Right atrium auricular region (tissue), 2 donors: ENCODE results near the gene SLC17A9. TPM values are rescaled to one million over a fixed set of nuclear protein-coding genes. Genes with fewer than 3 reads are reported as not detected.

Experiments used
- DNase-seq: peaks from one replicate; pipeline ENCODE4 v3.0.0-alpha.2; 2019; ENCODE audit warnings: low spot score
- H3K27ac ChIP-seq, 2 donors: fragments of 200-600 bp; sonication (generic); 1 replicate in 1 of 2; 2 replicates in 1 of 2; pipeline ENCODE4 v1.5.1; 2016 to 2019
- H3K27me3 ChIP-seq, 2 donors: fragments of 200-600 bp; sonication (generic); one replicate each; pipeline versions ENCODE4 v1.5.1 to v1.6.0; 2017 to 2019
- H3K36me3 ChIP-seq: fragments of 200-600 bp; sonication (generic); one replicate; pipeline ENCODE4 v1.5.1; 2016
- H3K4me1 ChIP-seq, 2 donors: fragments of 200-600 bp; sonication (generic); one replicate each; pipeline versions ENCODE4 v1.5.1 to v1.6.0; 2017 to 2019
- H3K4me3 ChIP-seq, 2 donors: fragments of 200-600 bp; sonication (generic); 1 replicate in 1 of 2; 2 replicates in 1 of 2; pipeline ENCODE4 v1.5.1; 2017 to 2019; ENCODE audit warnings: mild to moderate bottlenecking in 1 of 2, moderate library complexity in 1 of 2
- H3K9me3 ChIP-seq, 2 donors: fragments of 200-600 bp; sonication (generic); one replicate each; pipeline ENCODE4 v1.5.1; 2019
- total RNA-seq, 2 donors: library from RNA; depleted of rRNA; stranded (reverse); fragments of >200 nt; gene quantifications; one replicate each; pipeline ENCODE4 v1.1.0, GENCODE V29; 2016
- TF ChIP-seq, protein P1 (sequence below), 2 donors: fragments of 200-600 bp; sonication (generic); IDR thresholded peaks; one replicate each; pipeline ENCODE4 v1.5.1; 2019; ENCODE audit warnings: antibody characterized with exemption in 2 of 2

SLC17A9 gene
- total RNA-seq, 2 donors from 2014 or later, result 1.3 to 1.8 TPM

DNA sequence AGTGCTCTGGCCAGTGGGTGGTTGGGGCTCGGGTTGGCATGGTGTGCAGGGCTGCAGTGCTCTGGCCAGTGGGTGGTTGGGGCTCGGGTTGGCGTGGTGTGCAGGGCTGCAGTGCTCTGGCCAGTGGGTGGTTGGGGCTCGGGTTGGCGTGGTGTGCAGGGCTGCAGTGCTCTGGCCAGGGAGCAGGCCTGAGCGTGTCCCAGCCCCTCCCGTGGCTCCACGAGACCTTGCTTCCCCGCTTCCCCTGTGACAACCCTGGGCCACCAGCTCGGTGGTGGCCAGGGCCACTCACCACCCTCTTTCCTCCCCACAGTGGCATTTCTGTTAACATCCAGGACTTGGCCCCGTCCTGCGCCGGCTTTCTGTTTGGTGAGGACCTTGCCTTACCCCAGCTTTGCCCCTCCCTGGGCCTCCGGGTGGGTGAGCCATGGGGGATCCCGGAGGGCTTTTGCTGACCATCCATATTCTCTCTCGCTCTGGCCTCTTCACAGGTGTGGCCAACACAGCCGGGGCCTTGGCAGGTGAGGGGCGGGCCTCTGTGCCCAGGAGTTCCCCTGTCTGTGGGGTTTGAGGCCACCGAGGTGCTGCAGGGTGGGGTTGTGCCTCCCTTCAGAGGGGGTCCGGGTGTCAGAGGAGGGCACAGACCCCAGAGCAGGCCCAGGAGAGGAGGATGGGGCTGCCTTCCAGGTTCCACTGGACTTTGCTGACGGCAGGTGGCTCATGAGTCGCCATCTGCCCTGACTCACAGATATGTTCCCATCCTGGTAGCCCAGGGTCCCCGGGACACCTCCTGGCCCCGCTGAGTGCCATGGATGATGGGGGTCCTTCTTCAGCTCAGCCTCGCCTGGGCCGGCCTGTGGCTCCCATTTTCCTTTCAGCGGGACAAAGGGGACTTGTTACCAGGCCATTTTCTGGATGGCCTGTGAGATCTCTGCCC lies 14.0 kb downstream of the SLC17A9 start:
- no peak for DNase-seq
- no peaks in the 10 kb centered on the region for H3K9me3 ChIP-seq
- no peak overlapping the region for H3K4me3 ChIP-seq
- H3K4me1 ChIP-seq, result no peaks in the 10 kb centered on the region
- H3K27ac ChIP-seq, result no peak overlapping the region
- TF ChIP-seq, protein P1, sequence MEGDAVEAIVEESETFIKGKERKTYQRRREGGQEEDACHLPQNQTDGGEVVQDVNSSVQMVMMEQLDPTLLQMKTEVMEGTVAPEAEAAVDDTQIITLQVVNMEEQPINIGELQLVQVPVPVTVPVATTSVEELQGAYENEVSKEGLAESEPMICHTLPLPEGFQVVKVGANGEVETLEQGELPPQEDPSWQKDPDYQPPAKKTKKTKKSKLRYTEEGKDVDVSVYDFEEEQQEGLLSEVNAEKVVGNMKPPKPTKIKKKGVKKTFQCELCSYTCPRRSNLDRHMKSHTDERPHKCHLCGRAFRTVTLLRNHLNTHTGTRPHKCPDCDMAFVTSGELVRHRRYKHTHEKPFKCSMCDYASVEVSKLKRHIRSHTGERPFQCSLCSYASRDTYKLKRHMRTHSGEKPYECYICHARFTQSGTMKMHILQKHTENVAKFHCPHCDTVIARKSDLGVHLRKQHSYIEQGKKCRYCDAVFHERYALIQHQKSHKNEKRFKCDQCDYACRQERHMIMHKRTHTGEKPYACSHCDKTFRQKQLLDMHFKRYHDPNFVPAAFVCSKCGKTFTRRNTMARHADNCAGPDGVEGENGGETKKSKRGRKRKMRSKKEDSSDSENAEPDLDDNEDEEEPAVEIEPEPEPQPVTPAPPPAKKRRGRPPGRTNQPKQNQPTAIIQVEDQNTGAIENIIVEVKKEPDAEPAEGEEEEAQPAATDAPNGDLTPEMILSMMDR (IDR thresholded peaks at IDR 0.05), result no peak
- no peaks in the 10 kb centered on the region for H3K27me3 ChIP-seq
- H3K36me3 ChIP-seq, result no peaks in the 10 kb centered on the region

DNA sequence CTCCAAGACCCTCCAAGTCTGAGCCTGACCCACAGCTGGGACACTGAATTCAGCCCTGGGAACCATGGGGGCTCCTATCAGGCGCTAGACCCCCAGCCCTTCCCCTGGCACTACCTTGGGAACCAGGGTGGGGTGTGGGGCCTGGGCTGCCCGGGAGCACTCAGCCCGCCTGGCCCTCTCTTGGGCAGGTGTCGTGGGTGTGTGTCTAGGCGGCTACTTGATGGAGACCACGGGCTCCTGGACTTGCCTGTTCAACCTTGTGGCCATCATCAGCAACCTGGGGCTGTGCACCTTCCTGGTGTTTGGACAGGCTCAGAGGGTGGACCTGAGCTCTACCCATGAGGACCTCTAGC lies 14.6 kb downstream of the SLC17A9 start:
- Histone ChIP-seq H3K9me3 (no peaks in the 10 kb centered on the region), H3K4me3 (no peak overlapping the region)

DNA sequence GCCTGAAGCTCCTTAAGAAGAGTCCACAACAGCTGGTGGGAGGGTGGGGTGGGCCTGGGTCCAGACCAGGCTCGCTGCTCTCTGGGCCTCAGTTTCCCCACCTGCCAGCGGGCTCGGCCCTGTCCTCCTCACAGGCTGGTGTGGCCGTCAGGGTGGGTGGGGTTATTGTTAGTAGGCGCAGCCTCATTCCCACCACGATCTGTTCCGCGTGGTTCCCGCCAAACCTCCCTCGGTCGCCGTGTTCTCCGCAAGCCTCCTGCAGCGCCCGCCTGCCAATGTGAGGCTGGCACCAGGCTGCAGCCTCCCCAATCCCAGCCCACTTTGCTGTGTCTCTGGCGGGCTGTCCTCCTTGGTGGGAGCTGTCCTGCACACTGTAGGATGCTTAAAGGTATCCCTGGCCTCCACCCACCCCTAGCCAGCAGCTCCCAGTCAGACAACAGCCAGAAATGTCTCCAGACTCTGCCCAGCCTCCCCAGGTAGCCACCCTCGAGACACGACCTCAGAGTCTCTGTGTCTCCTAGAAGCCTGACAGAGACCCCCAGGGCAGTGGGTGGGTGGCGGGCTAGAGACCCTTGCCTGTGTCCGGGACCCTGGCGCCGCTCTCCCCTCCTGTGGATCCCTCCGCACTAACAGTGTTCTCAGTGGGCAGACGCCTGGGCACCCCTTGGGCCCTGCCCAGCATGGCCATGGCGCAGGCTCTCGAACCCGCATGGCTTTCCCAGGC lies 15.3 kb downstream of the SLC17A9 start:
- TF ChIP-seq, protein P1 (IDR thresholded peaks at IDR 0.05), result no peak
- Histone ChIP-seq H3K9me3 (no peaks in the 10 kb centered on the region), H3K36me3 (no peaks in the 10 kb centered on the region), H3K4me1 (peaks cover 0 to 5% of the 10 kb centered on the region in 2 donors), H3K27me3 (no peaks in the 10 kb centered on the region), H3K4me3 (no peak overlapping the region), H3K27ac (no peak overlapping the region)
- no peak for DNase-seq

More for the DNA sequence above, 14.6 kb downstream of the SLC17A9 start:
- no peak overlapping the region for H3K27ac ChIP-seq
- no peaks in the 10 kb centered on the region for H3K27me3 ChIP-seq
- no peaks in the 10 kb centered on the region for H3K4me1 ChIP-seq
- TF ChIP-seq, protein P1 (IDR thresholded peaks at IDR 0.05), result no peak
- no peaks in the 10 kb centered on the region for H3K36me3 ChIP-seq
- no peak for DNase-seq

DNA sequence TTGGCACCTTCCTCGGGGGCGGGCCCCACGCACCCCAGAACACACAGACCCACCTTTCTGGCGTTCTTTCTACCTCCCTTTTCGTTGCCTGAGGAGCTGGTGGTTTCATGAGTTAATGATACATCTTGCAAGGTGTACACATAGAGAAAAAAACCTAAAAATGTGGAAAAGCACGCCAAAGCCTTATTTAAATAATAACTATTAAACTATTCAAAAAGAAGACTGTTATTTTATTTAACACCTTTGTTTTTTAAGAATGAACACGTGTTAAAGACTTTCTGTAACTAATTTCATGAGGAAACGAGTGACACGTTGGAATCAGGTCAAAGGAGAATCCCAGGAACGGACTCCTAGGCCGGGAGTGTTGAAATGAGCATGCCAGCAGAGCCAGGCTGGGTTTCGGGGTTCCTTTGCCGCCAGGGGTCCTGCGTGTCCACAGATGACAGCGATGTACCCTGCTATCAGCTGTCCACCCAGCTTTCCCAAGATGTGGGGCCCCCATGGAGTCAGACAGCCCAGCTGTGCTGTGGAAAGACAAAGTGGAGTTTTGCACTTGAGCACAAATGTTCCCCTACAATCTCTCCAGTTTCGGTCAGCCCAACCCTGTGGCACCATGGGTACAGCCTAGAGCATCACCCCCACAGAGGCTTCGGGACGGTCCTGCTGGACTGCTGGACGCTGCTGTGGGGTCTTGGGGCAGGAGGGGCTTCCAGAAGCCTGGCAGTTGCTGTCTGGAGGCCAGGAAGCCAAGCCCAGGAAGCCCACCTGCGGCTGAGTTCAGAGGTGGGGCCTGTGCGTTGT lies 16.1 kb downstream of the SLC17A9 start:
- Histone ChIP-seq H3K36me3 (no peaks in the 10 kb centered on the region), H3K27ac (no peak overlapping the region), H3K4me3 (no peak overlapping the region), H3K4me1 (peaks cover 0 to 8% of the 10 kb centered on the region in 2 donors), H3K27me3 (no peaks in the 10 kb centered on the region), H3K9me3 (no peaks in the 10 kb centered on the region)
- TF ChIP-seq, protein P1 (IDR thresholded peaks at IDR 0.05), result no peak
- DNase-seq, result no peak

DNA sequence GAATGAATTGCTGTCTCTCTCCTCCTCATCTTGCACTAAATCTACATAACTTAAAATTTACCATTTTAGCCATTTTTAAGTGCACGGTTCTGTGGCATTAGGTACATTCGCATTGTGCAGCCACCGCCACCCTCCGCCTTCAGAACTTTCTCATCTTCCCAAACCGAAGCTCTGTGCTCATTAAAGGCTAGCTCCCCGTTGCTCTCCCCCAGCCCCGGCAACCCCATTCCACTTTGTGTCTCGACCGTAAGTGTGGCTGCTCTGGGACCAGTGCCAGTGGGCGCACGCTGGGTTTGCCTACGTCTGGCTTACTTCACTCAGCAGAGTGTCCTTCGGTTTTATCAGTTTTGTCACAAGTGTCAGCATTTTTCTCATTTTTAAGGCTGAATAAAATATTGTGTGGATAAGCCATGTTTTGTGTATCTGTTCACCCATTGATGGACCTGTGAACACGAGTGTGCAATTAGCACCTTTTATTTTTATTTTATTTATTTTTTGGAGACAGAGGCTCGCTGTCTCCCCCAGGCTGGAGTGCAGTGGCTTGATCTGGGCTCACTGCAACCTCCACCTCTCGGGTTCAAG lies 16.8 kb downstream of the SLC17A9 start:
- H3K4me3 ChIP-seq, result no peak overlapping the region
- H3K9me3 ChIP-seq, result no peaks in the 10 kb centered on the region
- H3K4me1 ChIP-seq, result peaks cover 0 to 8% of the 10 kb centered on the region in 2 donors
- no peak overlapping the region for H3K27ac ChIP-seq
- TF ChIP-seq, protein P1 (IDR thresholded peaks at IDR 0.05), result no peak
- no peak for DNase-seq
- H3K27me3 ChIP-seq, result peaks cover 2 to 5% of the 10 kb centered on the region in 2 donors
- no peaks in the 10 kb centered on the region for H3K36me3 ChIP-seq
